CD4-positive, alpha-beta memory T cell (primary cell): ENCODE measurements around the gene SDR42E2. TPM values are rescaled to one million over a fixed set of nuclear protein-coding genes. Genes with fewer than 3 reads are reported as not detected.

Experiments used
- CTCF ChIA-PET: fragments of 350-600 bp; sonication (Branson Sonifier 250); formaldehyde crosslinking; loops from one replicate; lab custom pipeline; 2021; ENCODE audit warnings: inconsistent platforms; ENCODE audit not compliant: partially characterized antibody; lab: Charles Lee
- POLR2A ChIA-PET: fragments of 350-600 bp; sonication (Branson Sonifier 250); formaldehyde crosslinking; loops from one replicate; lab custom pipeline; 2021; ENCODE audit not compliant: partially characterized antibody; lab: Charles Lee
- DNase-seq, 5 donors: peaks; one replicate each; pipeline versions ENCODE4 v3.0.0 to v3.0.0-alpha.2; 2020 to 2022; ENCODE audit warnings: mixed read lengths in 1 of 5
- H3K27ac ChIP-seq: one replicate; pipeline ENCODE4 v1.7.0; 2013; ENCODE audit warnings: low read depth, low read length
- H3K27me3 ChIP-seq: 2 replicates; pipeline ENCODE4 v1.7.0; 2013; ENCODE audit warnings: mild to moderate bottlenecking, low read length, moderate library complexity; ENCODE audit not compliant: insufficient read depth
- H3K36me3 ChIP-seq: 2 replicates; pipeline ENCODE4 v1.7.0; 2013; ENCODE audit warnings: mild to moderate bottlenecking, low read length, moderate library complexity; ENCODE audit not compliant: insufficient read depth
- H3K4me1 ChIP-seq: 2 replicates; pipeline ENCODE4 v1.7.0; 2013; ENCODE audit warnings: mild to moderate bottlenecking, low read length, moderate library complexity; ENCODE audit not compliant: insufficient read depth
- H3K4me3 ChIP-seq, 2 donors: one replicate each; pipeline ENCODE4 v1.7.0; 2013; ENCODE audit warnings: low read length in 2 of 2, mild to moderate bottlenecking in 1 of 2
- H3K9me3 ChIP-seq, 2 donors: one replicate each; pipeline ENCODE4 v1.7.0; 2013; ENCODE audit warnings: low read length in 2 of 2, control low read depth in 1 of 2; ENCODE audit not compliant: control insufficient read depth in 1 of 2
- H3K27ac Mint-ChIP-seq, 7 donors: one replicate each; pipeline ENCODE4 v1.8.0; 2020 to 2021; ENCODE audit warnings: mixed read lengths in 7 of 7, mild to moderate bottlenecking in 6 of 7, inconsistent platforms in 3 of 7, moderate library complexity in 3 of 7
- H3K27me3 Mint-ChIP-seq, 2 donors: one replicate each; pipeline ENCODE4 v1.8.0; 2020 to 2021; ENCODE audit warnings: mixed read lengths in 2 of 2
- H3K36me3 Mint-ChIP-seq, 2 donors: one replicate each; pipeline ENCODE4 v1.8.0; 2020 to 2021; ENCODE audit warnings: mixed read lengths in 2 of 2, inconsistent platforms in 1 of 2, mild to moderate bottlenecking in 1 of 2
- H3K4me1 Mint-ChIP-seq, 4 donors: one replicate each; pipeline ENCODE4 v1.8.0; 2020 to 2021; ENCODE audit warnings: mixed read lengths in 4 of 4, mild to moderate bottlenecking in 1 of 4
- H3K4me3 Mint-ChIP-seq, 8 donors: one replicate each; pipeline ENCODE4 v1.8.0; 2020 to 2021; ENCODE audit warnings: mixed read lengths in 8 of 8, mild to moderate bottlenecking in 7 of 8, moderate library complexity in 6 of 8, inconsistent platforms in 3 of 8
- H3K9me3 Mint-ChIP-seq, 8 donors: one replicate each; pipeline ENCODE4 v1.8.0; 2020 to 2021; ENCODE audit warnings: mixed read lengths in 8 of 8, mild to moderate bottlenecking in 5 of 8, inconsistent platforms in 3 of 8, moderate library complexity in 1 of 8
- intact Hi-C: fragments of 100-400 bp; cut with micrococcal nuclease; formaldehyde crosslinking; loops from one replicate; pipeline ENCODE4 v1.15.1; 2023
- polyA plus RNA-seq, 2 donors: library from polyadenylated mRNA; unstranded; fragments of 300-500 nt; fragmentation: Illumina TruSeq; gene quantifications; one replicate each; pipeline ENCODE4 v1.2.3, GENCODE V29; 2021
- total RNA-seq, 2 experiments: library from RNA; stranded (reverse); gene quantifications; one replicate each; pipeline ENCODE4 v1.2.3, GENCODE V29; 2021

Gene SDR42E2
- total and polyA plus RNA-seq, 4 experiments from 2014 or later = 0.11 to 0.88 (median 0.64) TPM

DNA sequence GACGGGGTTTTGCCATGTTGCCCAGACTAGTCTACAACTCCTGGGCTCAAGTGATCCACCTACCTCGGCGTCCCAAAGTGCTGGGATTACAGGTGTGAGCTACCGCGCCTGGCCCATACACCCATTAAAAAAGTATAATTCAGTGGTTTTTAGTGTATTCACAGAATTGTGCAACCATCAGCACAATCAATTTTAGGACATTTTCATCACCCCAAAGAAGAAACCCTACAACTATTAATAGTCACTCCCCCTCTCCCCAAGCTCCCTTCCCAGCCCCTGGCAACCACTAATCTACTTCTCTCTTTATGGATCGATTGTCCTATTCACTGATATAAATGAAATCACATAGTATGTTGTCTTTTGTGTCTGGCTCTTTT, 39.9 kb downstream of the SDR42E2 start:
- Mint-ChIP-seq H3K4me3 (no peak overlapping the region), H3K27ac (no peak overlapping the region), H3K27me3 (no peaks in the 10 kb centered on the region), H3K36me3 (peaks cover 0 to 4% of the 10 kb centered on the region in 2 donors), H3K4me1 (peaks cover 1 to 26% (median 11%) of the 10 kb centered on the region in 4 donors), H3K9me3 (no peaks in the 10 kb centered on the region)
- H3K4me3 ChIP-seq = no peak overlapping the region
- no peaks in the 10 kb centered on the region for H3K9me3 ChIP-seq
- intact Hi-C loops = no loop called here
- H3K27ac ChIP-seq = no peak overlapping the region
- DNase-seq = no peak
- no peaks in the 10 kb centered on the region for H3K27me3 ChIP-seq
- peaks cover 6% of the 10 kb centered on the region for H3K4me1 ChIP-seq
- H3K36me3 ChIP-seq = no peaks in the 10 kb centered on the region
- CTCF ChIA-PET = interaction anchor here (0.7 to 3.0 kb wide), 5 partner anchors 11 to 481 kb away, joined by 3 to 7 read pairs (median 4); no protein-coding TSS in a partner anchor
- POLR2A ChIA-PET = no interaction called here

- no peaks in the 10 kb centered on the region for H3K27me3 Mint-ChIP-seq
- peaks cover 15% of the 10 kb centered on the region for H3K4me1 ChIP-seq
- no peak overlapping the region for H3K27ac Mint-ChIP-seq
- peaks cover 0 to 4% of the 10 kb centered on the region in 2 donors for H3K36me3 Mint-ChIP-seq
- H3K4me1 Mint-ChIP-seq = peaks cover 9 to 29% (median 19%) of the 10 kb centered on the region in 4 donors
- H3K9me3 Mint-ChIP-seq = no peaks in the 10 kb centered on the region
- H3K4me3 ChIP-seq = no peak overlapping the region
- no peak for DNase-seq
- no peaks in the 10 kb centered on the region for H3K9me3 ChIP-seq
- ChIA-PET POLR2A (interaction anchor here (8.1 kb wide), 1 partner anchor 12 kb away, joined by 106 read pairs; no protein-coding TSS in a partner anchor), CTCF (interaction anchor here (1.0 to 7.0 kb wide), 5 partner anchors 12 to 203 kb away, joined by 3 to 89 read pairs (median 3); partner anchors contain the start of gene POLR3E)
- no peaks in the 10 kb centered on the region for H3K27me3 ChIP-seq
- no peak overlapping the region for H3K27ac ChIP-seq
- no peak overlapping the region for H3K4me3 Mint-ChIP-seq
- intact Hi-C loops = no loop called here
- no peaks in the 10 kb centered on the region for H3K36me3 ChIP-seq
Observed at GRCh38 chr16:22203091-22203490, 40.8 kb downstream of the SDR42E2 start.

DNA sequence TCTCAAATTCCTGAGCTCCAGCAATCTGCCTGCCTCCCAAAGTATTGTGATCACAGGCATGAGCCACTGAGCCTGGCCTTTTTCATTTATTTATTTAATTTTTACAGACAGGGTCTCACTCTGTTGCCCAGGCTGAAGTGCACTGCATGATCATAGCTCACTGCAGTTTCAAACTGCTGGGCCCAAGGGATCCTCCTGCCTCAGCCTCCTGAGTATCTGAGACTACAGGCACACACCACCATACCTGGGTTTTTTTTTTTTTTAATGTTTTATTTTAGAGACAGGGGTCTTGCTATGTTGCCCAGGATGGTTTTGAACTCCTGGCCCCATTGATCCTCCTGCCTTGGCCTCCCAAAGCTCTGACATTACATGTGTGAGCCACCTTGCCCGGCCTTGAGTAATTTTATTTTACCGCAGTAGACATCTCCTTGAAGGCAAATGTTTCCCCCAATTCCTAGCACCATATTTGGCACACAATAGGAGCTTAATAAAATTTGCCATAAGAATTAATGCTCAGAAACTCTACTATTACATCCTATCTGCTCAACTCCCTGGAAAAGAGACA, 41.9 kb downstream of the SDR42E2 start:
- peaks cover 0 to 4% of the 10 kb centered on the region in 2 donors for H3K36me3 Mint-ChIP-seq
- no peaks in the 10 kb centered on the region for H3K27me3 Mint-ChIP-seq
- POLR2A ChIA-PET = interaction anchor here (1.1 to 8.1 kb wide), 2 partner anchors 13 to 92 kb away, joined by 6 to 106 read pairs; no protein-coding TSS in a partner anchor
- H3K4me3 Mint-ChIP-seq = peak overlapping the region in 2 of 8 donors; percentile 38 to 69
- Histone ChIP-seq H3K36me3 (no peaks in the 10 kb centered on the region), H3K9me3 (no peaks in the 10 kb centered on the region), H3K4me1 (peaks cover 14% of the 10 kb centered on the region), H3K27me3 (no peaks in the 10 kb centered on the region), H3K4me3 (no peak overlapping the region), H3K27ac (no peak overlapping the region)
- CTCF ChIA-PET = interaction anchor here (0.9 to 7.0 kb wide), 10 partner anchors 8 to 253 kb away, joined by 3 to 89 read pairs (median 3); partner anchors contain the start of gene POLR3E
- H3K27ac Mint-ChIP-seq = peak overlapping the region in 2 of 7 donors; percentile 45 to 64
- peaks cover 11 to 26% (median 20%) of the 10 kb centered on the region in 4 donors for H3K4me1 Mint-ChIP-seq
- DNase-seq = no peak
- intact Hi-C loops = no loop called here
- no peaks in the 10 kb centered on the region for H3K9me3 Mint-ChIP-seq

DNA sequence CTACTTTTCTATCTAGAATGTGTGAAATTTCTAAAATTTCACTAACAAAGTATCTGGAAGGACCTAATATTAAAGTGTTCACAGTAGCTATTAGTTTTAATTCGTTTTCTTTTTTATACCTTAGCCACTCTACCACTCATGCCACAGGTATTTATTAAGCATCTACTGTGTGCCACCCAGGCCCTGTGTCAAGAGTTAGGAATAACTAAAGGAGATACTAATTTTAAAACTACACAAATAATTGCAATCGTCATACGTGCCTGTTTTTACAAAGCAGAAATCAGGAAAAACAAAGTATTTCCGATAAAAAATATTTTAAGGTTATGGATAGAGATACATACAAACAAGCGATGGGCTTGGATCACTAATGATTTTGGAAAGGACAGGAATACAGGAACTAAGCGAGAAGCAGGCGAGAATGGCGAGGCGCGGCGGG, 43.3 kb downstream of the SDR42E2 start:
- Mint-ChIP-seq H3K4me1 (peaks cover 15 to 30% (median 21%) of the 10 kb centered on the region in 4 donors), H3K4me3 (peak overlapping the region; percentile 81 to 97 (median 92)), H3K27ac (peak overlapping the region in 6 of 7 donors; percentile 45 to 91 (median 84)), H3K36me3 (peaks cover 5% of the 10 kb centered on the region in 2 donors), H3K9me3 (peaks cover 0 to 2% (median 0%) of the 10 kb centered on the region in 8 donors), H3K27me3 (no peaks in the 10 kb centered on the region)
- intact Hi-C loops = loop anchor here (1.0 to 2.0 kb wide), 5 partner anchors 10 to 197 kb away; partner anchors contain the start of gene MOSMO
- Histone ChIP-seq H3K36me3 (no peaks in the 10 kb centered on the region), H3K9me3 (no peaks in the 10 kb centered on the region), H3K27me3 (no peaks in the 10 kb centered on the region), H3K4me1 (peaks cover 14% of the 10 kb centered on the region), H3K27ac (peak overlapping the region; percentile 68), H3K4me3 (peak overlapping the region in 1 of 2 donors; percentile 78)
- POLR2A ChIA-PET = interaction anchor here (0.6 to 8.1 kb wide), 12 partner anchors 10 to 196 kb away, joined by 3 to 106 read pairs (median 6); partner anchors contain the start of gene POLR3E
- CTCF ChIA-PET = interaction anchor here (0.6 to 7.0 kb wide), 9 partner anchors 10 to 98 kb away, joined by 3 to 89 read pairs (median 3); partner anchors contain the start of gene POLR3E
- DNase-seq = no peak

GRCh38 chr16:22206013-22206841, 43.9 kb downstream of the SDR42E2 start, which contains the start of gene EEF2K:
Gene EEF2K, plus strand, starts transcription at chr16:22206278. Its CDS starts 19,452 bp downstream, at chr16:22225730.
- no peaks in the 10 kb centered on the region for H3K27me3 ChIP-seq
- Mint-ChIP-seq H3K4me3 (peak within 1 kb of the TSS; percentile 91 to 97 (median 93)), H3K9me3 (peaks cover 0 to 4% (median 0%) of the 10 kb centered on the region in 8 donors), H3K4me1 (peaks cover 16 to 33% (median 25%) of the 10 kb centered on the region in 4 donors), H3K27me3 (no peaks in the 10 kb centered on the region), H3K27ac (peak within 1 kb of the TSS; percentile 81 to 95 (median 89)), H3K36me3 (peaks cover 6 to 8% of the 10 kb centered on the region in 2 donors)
- peak within 1 kb of the TSS; percentile 68 for H3K27ac ChIP-seq
- no peaks in the 10 kb centered on the region for H3K36me3 ChIP-seq
- no peaks in the 10 kb centered on the region for H3K9me3 ChIP-seq
- peaks cover 14% of the 10 kb centered on the region for H3K4me1 ChIP-seq
- peak within 1 kb of the TSS; percentile 76 to 78 for H3K4me3 ChIP-seq
- DNase-seq = peak; percentile 64 to 80 (median 74)
- ChIA-PET POLR2A (interaction anchor here (0.6 to 8.1 kb wide), 10 partner anchors 10 to 197 kb away, joined by 3 to 106 read pairs (median 8); partner anchors contain the start of gene POLR3E), CTCF (interaction anchor here (0.7 to 7.0 kb wide), 12 partner anchors 10 to 206 kb away, joined by 3 to 89 read pairs (median 3); partner anchors contain the start of gene POLR3E)
- intact Hi-C loops = loop anchor here (1.0 to 2.0 kb wide), 5 partner anchors 11 to 198 kb away; partner anchors contain the start of gene MOSMO

- POLR2A ChIA-PET = interaction anchor here (0.8 to 8.1 kb wide), 8 partner anchors 9 to 90 kb away, joined by 4 to 106 read pairs (median 8); partner anchors contain the start of gene POLR3E
- peaks cover 18 to 40% (median 27%) of the 10 kb centered on the region in 4 donors for H3K4me1 Mint-ChIP-seq
- peak overlapping the region; percentile 68 for H3K27ac ChIP-seq
- H3K36me3 Mint-ChIP-seq = peaks cover 8 to 9% of the 10 kb centered on the region in 2 donors
- intact Hi-C loops = loop anchor here (1.0 to 2.0 kb wide), 5 partner anchors 12 to 199 kb away; partner anchors contain the start of gene MOSMO
- no peaks in the 10 kb centered on the region for H3K9me3 ChIP-seq
- peak; percentile 33 to 79 (median 37) for DNase-seq
- peaks cover 14% of the 10 kb centered on the region for H3K4me1 ChIP-seq
- no peaks in the 10 kb centered on the region for H3K27me3 ChIP-seq
- CTCF ChIA-PET = interaction anchor here (0.8 to 7.0 kb wide), 9 partner anchors 11 to 207 kb away, joined by 3 to 89 read pairs (median 4); partner anchors contain the start of gene POLR3E
- peaks cover 0 to 4% (median 0%) of the 10 kb centered on the region in 8 donors for H3K9me3 Mint-ChIP-seq
- peak overlapping the region; percentile 91 to 97 (median 93) for H3K4me3 Mint-ChIP-seq
- H3K4me3 ChIP-seq = peak overlapping the region; percentile 76 to 78
- peak overlapping the region; percentile 17 to 95 (median 85) for H3K27ac Mint-ChIP-seq
- H3K36me3 ChIP-seq = no peaks in the 10 kb centered on the region
- H3K27me3 Mint-ChIP-seq = no peaks in the 10 kb centered on the region
Observed at GRCh38 chr16:22206842-22207714, 44.8 kb downstream of the SDR42E2 start.
